Mesodermal cell (in vitro differentiated cells): Measurements from ENCODE around the gene TRMT10C. TPM values are rescaled to one million over a fixed set of nuclear protein-coding genes. Genes with fewer than 3 reads are reported as not detected.

Experiments used
- H3K27ac ChIP-seq: 2 replicates; pipeline ENCODE4 v1.7.0; 2013; ENCODE audit warnings: mild to moderate bottlenecking, low read depth, low read length, moderate library complexity; ENCODE audit not compliant: severe bottlenecking
- H3K36me3 ChIP-seq: 2 replicates; pipeline ENCODE4 v1.7.1; 2013; ENCODE audit warnings: mild to moderate bottlenecking, low read length, moderate library complexity; ENCODE audit not compliant: control insufficient read depth, insufficient read depth
- H3K4me1 ChIP-seq: one replicate; pipeline ENCODE4 v1.7.1; 2013; ENCODE audit warnings: mild to moderate bottlenecking, low read length; ENCODE audit not compliant: insufficient read depth, control insufficient read depth, poor library complexity, severe bottlenecking
- H3K4me3 ChIP-seq: 2 replicates; pipeline ENCODE4 v1.7.0; 2013; ENCODE audit warnings: low read length, control low read depth, mild to moderate bottlenecking; ENCODE audit not compliant: insufficient read depth, poor library complexity, severe bottlenecking; ENCODE audit errors: extremely low read depth
- H3K9me3 ChIP-seq: 2 replicates; pipeline ENCODE4 v1.7.1; 2013; ENCODE audit warnings: mild to moderate bottlenecking, low read length, moderate library complexity; ENCODE audit not compliant: control insufficient read depth
- WGBS, 2 experiments: methylation state at CpG; one replicate each; pipeline ENCODE4 v1.1.5; 2013; ENCODE audit warnings: missing lambda C conversion rate in 2 of 2; ENCODE audit not compliant: insufficient coverage in 2 of 2; 5-methylcytosine and 5-hydroxymethylcytosine counted together
- polyA plus RNA-seq, 2 experiments: library from polyadenylated mRNA; stranded (reverse); fragments of 50-300 nt; gene quantifications; one replicate each; pipeline ENCODE4 v1.2.3, GENCODE V29; 2013

Gene TRMT10C
- polyA plus RNA-seq (2013, experiment 1 of 2) = 36.2 TPM
- 40.8 TPM for polyA plus RNA-seq (2013, experiment 2 of 2)

- Histone ChIP-seq H3K36me3 (peaks cover 40% of the 10 kb centered on the region), H3K9me3 (no peaks in the 10 kb centered on the region), H3K27ac (peak within 1 kb of the TSS; percentile 92), H3K4me1 (no peaks in the 10 kb centered on the region), H3K4me3 (peak within 1 kb of the TSS; percentile 96)
- WGBS, 2 experiments = 0 to 1% methylated on average over 16 to 21 of the region's 35 CpGs
These were observed at the start of gene TRMT10C for GRCh38 chr3:101561630-101562328. TRMT10C (plus strand) TSS chr3:101561868; CDS start chr3:101564782, 2,914 bp downstream.

GRCh38 chr3:101512396-101512645 lies 49.3 kb upstream of the TRMT10C start:
- WGBS, 2 experiments = 0 to 19% methylated on average over 4 to 7 of the region's 9 CpGs
- peaks cover under 1% of the 10 kb centered on the region for H3K36me3 ChIP-seq

GRCh38 chr3:101512646-101513418 lies 48.8 kb upstream of the TRMT10C start, which contains the start of gene SENP7:
SENP7 (minus strand) TSS chr3:101513212; CDS start chr3:101513130, 82 bp downstream.
- Histone ChIP-seq H3K9me3 (peaks cover 7% of the 10 kb centered on the region), H3K27ac (peak within 1 kb of the TSS; percentile 78), H3K4me3 (peak within 1 kb of the TSS; percentile 74), H3K36me3 (no peaks in the 10 kb centered on the region), H3K4me1 (peaks cover 16% of the 10 kb centered on the region)
- 0% methylated on average over 22 to 32 of the region's 54 CpGs for WGBS, 2 experiments

More at GRCh38 chr3:101512396-101512645, 49.3 kb upstream of the TRMT10C start:
- H3K4me3 ChIP-seq = peak overlapping the region; percentile 74
- H3K27ac ChIP-seq = peak overlapping the region; percentile 78
- peaks cover 16% of the 10 kb centered on the region for H3K4me1 ChIP-seq
- H3K9me3 ChIP-seq = peaks cover 7% of the 10 kb centered on the region

- 55 to 62% methylated on average over 5 to 8 of the region's 12 CpGs for WGBS, 2 experiments
- H3K4me3 ChIP-seq = peak overlapping the region; percentile 74
- H3K36me3 ChIP-seq = no peaks in the 10 kb centered on the region
- H3K4me1 ChIP-seq = peaks cover 16% of the 10 kb centered on the region
- H3K9me3 ChIP-seq = peaks cover 7% of the 10 kb centered on the region
- H3K27ac ChIP-seq = peak overlapping the region; percentile 78
These were observed 48.2 kb upstream of the TRMT10C start for GRCh38 chr3:101513419-101513986.

GRCh38 chr3:101518421-101518871 lies 43.2 kb upstream of the TRMT10C start:
- Histone ChIP-seq H3K4me3 (no peak overlapping the region), H3K4me1 (peaks cover 10% of the 10 kb centered on the region), H3K27ac (no peak overlapping the region), H3K36me3 (no peaks in the 10 kb centered on the region), H3K9me3 (peaks cover 6% of the 10 kb centered on the region)
- WGBS, 2 experiments = 85 to 100% methylated on average over 2 of the region's 3 CpGs

GRCh38 chr3:101519685-101520365 lies 41.8 kb upstream of the TRMT10C start:
- Histone ChIP-seq H3K27ac (no peak overlapping the region), H3K4me3 (no peak overlapping the region), H3K4me1 (peaks cover 10% of the 10 kb centered on the region), H3K9me3 (peaks cover 2% of the 10 kb centered on the region), H3K36me3 (no peaks in the 10 kb centered on the region)
- WGBS, 2 experiments = 84 to 100% methylated on average over 1 to 3 of the region's 6 CpGs

GRCh38 chr3:101521211-101521701 lies 40.4 kb upstream of the TRMT10C start:
- H3K4me1 ChIP-seq = peaks cover 10% of the 10 kb centered on the region
- H3K27ac ChIP-seq = no peak overlapping the region
- peaks cover 3% of the 10 kb centered on the region for H3K9me3 ChIP-seq
- 97 to 98% methylated on average over 3 to 4 of the region's 4 CpGs for WGBS, 2 experiments
- no peak overlapping the region for H3K4me3 ChIP-seq
- no peaks in the 10 kb centered on the region for H3K36me3 ChIP-seq

- Histone ChIP-seq H3K4me1 (peaks cover 16% of the 10 kb centered on the region), H3K9me3 (peaks cover 20% of the 10 kb centered on the region), H3K27ac (no peak overlapping the region), H3K36me3 (no peaks in the 10 kb centered on the region), H3K4me3 (no peak overlapping the region)
- WGBS, 2 experiments = 100% methylated on average over 1 to 3 of the region's 4 CpGs
These were observed 34.2 kb upstream of the TRMT10C start for GRCh38 chr3:101527441-101527840.

- H3K36me3 ChIP-seq = no peaks in the 10 kb centered on the region
- H3K4me3 ChIP-seq = no peak overlapping the region
- no peak overlapping the region for H3K27ac ChIP-seq
- peaks cover 20% of the 10 kb centered on the region for H3K4me1 ChIP-seq
- no CpG with 5 or more reads among the region's 1 CpG for WGBS, 2 experiments
- peaks cover 20% of the 10 kb centered on the region for H3K9me3 ChIP-seq
These were observed 33.8 kb upstream of the TRMT10C start for GRCh38 chr3:101527906-101528305.
